PC-3 (cell line): ENCODE results near the gene ESRRB. TPM values are rescaled to one million over a fixed set of nuclear protein-coding genes. Genes with fewer than 3 reads are reported as not detected.
A peak's percentile ranks its signal among the peaks of the same experiment; 100 is the strongest.

Experiments
- ATAC-seq: fragments of 200-7000 bp; cut with Tn5 transposase; 2 replicates; pipeline ENCODE4 v1.9.1; 2020; ENCODE audit warnings: mild to moderate bottlenecking, moderate library complexity
- BruUV-seq: library from RNA; stranded (reverse); fragments of 400-500 nt; replicated peaks from 2 replicates; lab custom pipeline; 2021; lab: Mats Ljungman, UMichigan
- CTCF ChIA-PET: fragments of 300-600 bp; sonication (Branson Sonifier 250); formaldehyde crosslinking; loops from one replicate; lab custom pipeline; 2022; ENCODE audit warnings: antibody characterized with exemption; lab: Charles Lee
- POLR2A ChIA-PET: fragments of 300-600 bp; sonication (Branson Sonifier 250); formaldehyde crosslinking; loops from one replicate; lab custom pipeline; 2022; ENCODE audit warnings: antibody characterized with exemption; ENCODE audit not compliant: unreplicated experiment; lab: Charles Lee
- DNase-seq: peaks from one replicate; pipeline ENCODE4 v3.0.0-alpha.2; 2015
- H2AFZ ChIP-seq: fragments of 300-600 bp; sonication (generic); 2 replicates; pipeline ENCODE4 v1.6.0; 2016; ENCODE audit warnings: antibody characterized with exemption, low read length
- H3F3A ChIP-seq: fragments of 300-600 bp; sonication (generic); one replicate; pipeline ENCODE4 v1.6.0; 2017; ENCODE audit warnings: antibody characterized with exemption, low read length, control low read depth, mild to moderate bottlenecking; ENCODE audit not compliant: unreplicated experiment
- H3K27ac ChIP-seq: fragments of 300-600 bp; sonication (generic); 2 replicates; pipeline ENCODE4 v1.5.1; 2016; ENCODE audit warnings: mild to moderate bottlenecking, low read length
- H3K27me3 ChIP-seq: fragments of 300-600 bp; sonication (generic); 2 replicates; pipeline ENCODE4 v1.6.1; 2016; ENCODE audit warnings: low read length, mixed read lengths
- H3K36me3 ChIP-seq: fragments of 300-600 bp; sonication (generic); 2 replicates; pipeline ENCODE4 v1.6.1; 2016; ENCODE audit warnings: low read depth, mixed run types, low read length, mixed read lengths
- H3K4me1 ChIP-seq: fragments of 300-600 bp; sonication (generic); 2 replicates; pipeline ENCODE4 v1.5.1; 2016; ENCODE audit warnings: low read length; ENCODE audit not compliant: insufficient read depth
- H3K4me2 ChIP-seq: fragments of 300-600 bp; sonication (generic); 2 replicates; pipeline ENCODE4 v1.6.0; 2016; ENCODE audit warnings: low read length
- H3K4me3 ChIP-seq: fragments of 300-600 bp; sonication (generic); 2 replicates; pipeline ENCODE4 v1.5.1; 2016; ENCODE audit warnings: mild to moderate bottlenecking, low read length, mixed read lengths
- H3K79me2 ChIP-seq: fragments of 300-600 bp; sonication (generic); 2 replicates; pipeline ENCODE4 v1.6.1; 2017; ENCODE audit warnings: low read length, mixed read lengths
- H3K9ac ChIP-seq: fragments of 300-600 bp; sonication (generic); 2 replicates; pipeline ENCODE4 v1.6.0; 2016; ENCODE audit warnings: mild to moderate bottlenecking, low read length
- H3K9me2 ChIP-seq: fragments of 300-600 bp; sonication (generic); replicated peaks from 2 replicates; pipeline ENCODE4 v1.6.1; 2016; ENCODE audit warnings: mixed run types, low read length, mixed read lengths
- H3K9me3 ChIP-seq: fragments of 300-600 bp; sonication (generic); 2 replicates; pipeline ENCODE4 v1.6.1; 2016; ENCODE audit warnings: low read length, mixed read lengths
- H4K20me1 ChIP-seq: fragments of 300-600 bp; sonication (generic); 2 replicates; pipeline ENCODE4 v1.6.1; 2016; ENCODE audit warnings: low read length, mixed read lengths
- EZH2 ChIP-seq: fragments of 300-600 bp; sonication (generic); IDR thresholded peaks from one replicate; pipeline ENCODE4 v1.6.1; 2017; ENCODE audit warnings: antibody characterized with exemption, mild to moderate bottlenecking, low read length; ENCODE audit not compliant: unreplicated experiment
- EZH2phosphoT487 ChIP-seq: fragments of 300-600 bp; sonication (generic); IDR thresholded peaks from 2 replicates; pipeline ENCODE4 v1.6.1; 2018; ENCODE audit warnings: mild to moderate bottlenecking, antibody characterized with exemption, low read length, borderline replicate concordance
- intact Hi-C: fragments of 100-400 bp; cut with micrococcal nuclease; formaldehyde crosslinking; loops from 2 replicates; pipeline ENCODE4 v1.9.0; 2023
- total RNA-seq: library from RNA; depleted of rRNA; stranded (reverse); fragments of >200 nt; gene quantifications from 2 replicates; pipeline ENCODE4 v1.2.3, GENCODE V29; 2014
- TF ChIP-seq, protein P1 (sequence below): fragments of 300-600 bp; sonication (generic); conservative IDR thresholded peaks from 2 replicates; pipeline ENCODE4 v1.5.1; 2017; ENCODE audit warnings: antibody characterized with exemption, low read depth, mild to moderate bottlenecking, low read length

ESRRB gene
- total RNA-seq, 1 experiment from 2014 or later, result not detected

DNA sequence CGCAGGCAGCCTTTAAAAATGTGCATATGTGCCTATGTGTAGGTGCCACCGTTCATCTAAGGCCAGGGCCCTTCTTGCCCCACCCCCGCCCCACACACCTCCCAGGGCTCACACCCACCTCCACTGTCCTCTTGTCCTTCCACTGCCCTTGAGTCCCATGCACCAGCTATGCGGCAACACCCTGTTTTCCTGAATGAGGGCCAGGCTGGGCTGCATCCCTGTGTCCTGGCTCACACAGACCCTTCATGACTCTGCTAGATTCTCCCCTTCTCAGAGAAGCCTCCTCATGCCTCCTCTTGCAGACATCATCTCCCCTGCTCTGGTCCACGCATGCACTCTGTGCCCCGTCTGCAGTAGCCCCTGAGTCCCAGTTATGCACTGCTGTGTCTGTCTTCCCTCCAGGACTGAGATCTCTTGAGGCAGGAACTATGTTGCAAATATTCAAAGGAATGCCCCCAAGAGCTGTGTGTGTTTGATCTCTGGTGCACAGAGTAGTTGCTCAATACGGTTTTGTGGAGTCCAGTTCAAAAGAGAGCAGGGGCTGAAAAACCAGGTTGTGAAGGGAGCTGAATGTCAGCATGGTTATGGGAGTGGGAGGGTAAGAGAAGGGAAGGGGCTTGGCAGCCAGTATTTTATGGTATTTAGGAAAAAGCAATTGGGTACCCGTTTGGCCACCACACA lies 47.3 kb upstream of the ESRRB start:
- BruUV-seq, result no TSS peak
- ATAC-seq, result no peak
- TF ChIP-seq, protein P1, sequence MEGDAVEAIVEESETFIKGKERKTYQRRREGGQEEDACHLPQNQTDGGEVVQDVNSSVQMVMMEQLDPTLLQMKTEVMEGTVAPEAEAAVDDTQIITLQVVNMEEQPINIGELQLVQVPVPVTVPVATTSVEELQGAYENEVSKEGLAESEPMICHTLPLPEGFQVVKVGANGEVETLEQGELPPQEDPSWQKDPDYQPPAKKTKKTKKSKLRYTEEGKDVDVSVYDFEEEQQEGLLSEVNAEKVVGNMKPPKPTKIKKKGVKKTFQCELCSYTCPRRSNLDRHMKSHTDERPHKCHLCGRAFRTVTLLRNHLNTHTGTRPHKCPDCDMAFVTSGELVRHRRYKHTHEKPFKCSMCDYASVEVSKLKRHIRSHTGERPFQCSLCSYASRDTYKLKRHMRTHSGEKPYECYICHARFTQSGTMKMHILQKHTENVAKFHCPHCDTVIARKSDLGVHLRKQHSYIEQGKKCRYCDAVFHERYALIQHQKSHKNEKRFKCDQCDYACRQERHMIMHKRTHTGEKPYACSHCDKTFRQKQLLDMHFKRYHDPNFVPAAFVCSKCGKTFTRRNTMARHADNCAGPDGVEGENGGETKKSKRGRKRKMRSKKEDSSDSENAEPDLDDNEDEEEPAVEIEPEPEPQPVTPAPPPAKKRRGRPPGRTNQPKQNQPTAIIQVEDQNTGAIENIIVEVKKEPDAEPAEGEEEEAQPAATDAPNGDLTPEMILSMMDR, result no peak
- TF ChIP-seq EZH2 (no peak), EZH2phosphoT487 (no peak)

DNA sequence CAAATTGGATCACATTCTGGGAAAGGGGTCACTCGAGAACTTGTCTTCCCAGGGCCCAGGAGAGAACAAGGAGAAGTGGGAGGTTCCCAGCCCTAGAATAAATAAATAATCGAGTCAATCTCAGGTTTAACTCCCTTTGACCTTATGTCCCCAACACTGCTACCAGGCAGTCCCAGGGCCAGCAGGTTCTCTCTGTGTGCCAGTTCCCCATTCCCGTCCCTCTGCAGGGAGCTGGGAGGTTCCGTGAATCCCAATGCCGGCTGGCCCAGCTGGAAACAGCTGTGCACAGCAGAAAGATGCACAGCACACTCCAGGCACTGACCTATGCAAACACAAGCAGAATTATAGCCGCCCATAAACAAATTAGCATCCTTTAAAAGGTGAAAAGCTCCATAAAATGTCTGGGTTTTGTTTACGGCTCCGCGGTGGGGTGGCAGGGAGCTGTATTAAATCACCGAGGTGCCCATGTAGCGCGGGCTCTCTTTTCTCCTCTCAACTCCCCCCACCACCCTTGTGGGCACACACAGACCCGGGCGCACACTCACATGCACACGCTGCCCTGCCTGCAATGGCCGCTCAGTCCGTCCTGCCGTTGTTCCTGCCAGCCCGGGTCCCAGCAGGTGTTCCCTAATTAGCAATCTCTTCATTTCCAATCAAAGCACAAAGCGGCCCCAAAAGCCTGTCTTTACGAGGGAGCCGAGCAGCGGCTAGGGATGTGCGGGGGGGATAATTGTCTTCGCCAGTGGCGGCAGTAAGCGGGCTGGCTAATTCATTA lies 46.6 kb upstream of the ESRRB start:
- H3K4me3 ChIP-seq, result no peak overlapping the region
- ATAC-seq (no peak), DNase-seq (no peak)
- H3K9me2 ChIP-seq, result no peaks in the 10 kb centered on the region
- no peaks in the 10 kb centered on the region for H3K79me2 ChIP-seq
- no peaks in the 10 kb centered on the region for H3K9me3 ChIP-seq
- no peak overlapping the region for H3K27ac ChIP-seq
- no TSS peak for BruUV-seq
- no peak overlapping the region for H3K9ac ChIP-seq
- H3K27me3 ChIP-seq, result peaks cover 29% of the 10 kb centered on the region
- no peaks in the 10 kb centered on the region for H3K4me1 ChIP-seq
- no peaks in the 10 kb centered on the region for H4K20me1 ChIP-seq
- POLR2A ChIA-PET, result no interaction called here
- H3F3A ChIP-seq, result no peaks in the 10 kb centered on the region
- TF ChIP-seq EZH2phosphoT487 (no peak), EZH2 (no peak)
- TF ChIP-seq, protein P1, result no peak
- intact Hi-C loops, result no loop called here
- H3K4me2 ChIP-seq, result 0 out of 2 replicates have a peak overlapping the region, but pooled peaks have one; percentile 14
- CTCF ChIA-PET, result no interaction called here
- no peaks in the 10 kb centered on the region for H3K36me3 ChIP-seq
- H2AFZ ChIP-seq, result peak overlapping the region; percentile 26; the same call in 1 of the 2 replicates

More for the DNA sequence above, 47.3 kb upstream of the ESRRB start:
- intact Hi-C loops, result no loop called here
- no peaks in the 10 kb centered on the region for H3K9me2 ChIP-seq
- H4K20me1 ChIP-seq, result no peaks in the 10 kb centered on the region
- CTCF ChIA-PET, result no interaction called here
- H2AFZ ChIP-seq, result no peak overlapping the region
- no peaks in the 10 kb centered on the region for H3K9me3 ChIP-seq
- H3K9ac ChIP-seq, result no peak overlapping the region
- no peaks in the 10 kb centered on the region for H3F3A ChIP-seq
- no peaks in the 10 kb centered on the region for H3K79me2 ChIP-seq
- H3K27me3 ChIP-seq, result peaks cover 37% of the 10 kb centered on the region
- no peak overlapping the region for H3K4me2 ChIP-seq
- H3K4me1 ChIP-seq, result no peaks in the 10 kb centered on the region
- no peak for DNase-seq
- H3K4me3 ChIP-seq, result no peak overlapping the region
- POLR2A ChIA-PET, result no interaction called here
- no peaks in the 10 kb centered on the region for H3K36me3 ChIP-seq
- H3K27ac ChIP-seq, result no peak overlapping the region

DNA sequence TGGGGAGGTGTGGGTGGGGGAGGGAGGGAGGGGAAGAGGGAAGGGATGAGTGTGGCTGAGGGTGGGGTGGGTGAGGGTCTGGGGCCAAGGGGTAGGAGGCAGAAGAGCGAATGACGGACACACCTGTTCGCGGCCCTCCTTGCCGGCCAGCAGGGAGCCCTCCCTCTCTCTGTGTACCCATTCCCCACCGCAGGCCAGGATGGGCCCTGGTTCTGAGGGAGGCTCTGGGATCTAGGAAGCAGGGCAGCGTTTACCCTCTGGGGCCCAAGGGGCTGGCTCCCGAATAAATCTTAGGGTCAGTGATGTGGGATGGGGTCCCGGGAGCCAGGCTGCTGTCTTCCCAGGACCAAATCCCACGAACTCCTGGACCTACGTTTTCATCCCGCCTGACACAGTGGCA lies 46.0 kb upstream of the ESRRB start:
- H3K4me3 ChIP-seq, result no peak overlapping the region
- no peak overlapping the region for H2AFZ ChIP-seq
- ATAC-seq, result no peak
- no peaks in the 10 kb centered on the region for H3K79me2 ChIP-seq
- intact Hi-C loops, result no loop called here
- H3F3A ChIP-seq, result no peaks in the 10 kb centered on the region
- no peaks in the 10 kb centered on the region for H3K36me3 ChIP-seq
- no peak overlapping the region for H3K27ac ChIP-seq
- no TSS peak for BruUV-seq
- no peak overlapping the region for H3K4me2 ChIP-seq
- no peaks in the 10 kb centered on the region for H4K20me1 ChIP-seq
- H3K9me3 ChIP-seq, result no peaks in the 10 kb centered on the region
- H3K9ac ChIP-seq, result no peak overlapping the region
- no peak for DNase-seq
- CTCF ChIA-PET, result no interaction called here
- POLR2A ChIA-PET, result no interaction called here
- H3K9me2 ChIP-seq, result no peaks in the 10 kb centered on the region
- no peaks in the 10 kb centered on the region for H3K4me1 ChIP-seq
- TF ChIP-seq, protein P1, result no peak
- TF ChIP-seq EZH2phosphoT487 (no peak), EZH2 (no peak)
- H3K27me3 ChIP-seq, result peaks cover 25% of the 10 kb centered on the region
